Endothelial cell of umbilical vein (primary cell): Measurements from ENCODE around the gene PSME3. TPM values are rescaled to one million over a fixed set of nuclear protein-coding genes. Genes with fewer than 3 reads are reported as not detected.

ENCODE experiments used
- BruUV-seq: library from RNA; stranded (reverse); fragments of 400-500 nt; replicated peaks from 2 replicates; lab custom pipeline; 2021; lab: Mats Ljungman, UMichigan
- CTCF ChIA-PET: fragments of 300-600, 350-600 bp; sonication (Branson Sonifier 250); formaldehyde crosslinking; loops from one replicate; lab custom pipeline; 2021; ENCODE audit warnings: antibody characterized with exemption, inconsistent platforms; lab: Charles Lee
- POLR2A ChIA-PET: fragments of 300-600, 350-600 bp; sonication (Branson Sonifier 250); formaldehyde crosslinking; loops from one replicate; lab custom pipeline; 2021; ENCODE audit warnings: antibody characterized with exemption, inconsistent platforms; lab: Charles Lee
- DNase-seq: peaks from one replicate; pipeline ENCODE4 v3.0.0-alpha.2; 2011; ENCODE audit warnings: low read depth, low spot score
- FAIRE-seq: peaks from 2 replicates; lab custom pipeline; 2011; peaks lifted over from hg19 to GRCh38; lab: Jason Lieb, UNC
- H2AFZ ChIP-seq: 2 replicates; pipeline ENCODE4 v1.6.0; 2012; ENCODE audit warnings: low read depth, low read length, control low read depth, inconsistent platforms
- H3K27ac ChIP-seq: 2 replicates; pipeline ENCODE4 v1.5.1; 2011; ENCODE audit warnings: low read depth, mild to moderate bottlenecking, control low read depth, low read length, moderate library complexity; ENCODE audit not compliant: insufficient read depth
- H3K27me3 ChIP-seq, 2 experiments: 2 replicates each; pipeline versions ENCODE4 v1.6.0 to v1.6.1; 2011; ENCODE audit warnings: low read length in 2 of 2, mixed read lengths in 1 of 2; ENCODE audit not compliant: control insufficient read depth in 2 of 2, insufficient read depth in 2 of 2
- H3K36me3 ChIP-seq, 2 experiments: 2 replicates in 1 of 2; 3 replicates in 1 of 2; pipeline ENCODE4 v1.5.1; 2011; ENCODE audit warnings: low read length in 2 of 2, mild to moderate bottlenecking in 1 of 2, moderate library complexity in 1 of 2; ENCODE audit not compliant: control insufficient read depth in 2 of 2, insufficient read depth in 2 of 2; ENCODE audit errors: extremely low read depth in 1 of 2
- H3K4me1 ChIP-seq: 3 replicates; pipeline ENCODE4 v1.5.1; 2011; ENCODE audit warnings: mild to moderate bottlenecking, low read length; ENCODE audit not compliant: control insufficient read depth, insufficient read depth; ENCODE audit errors: extremely low read depth
- H3K4me2 ChIP-seq: 2 replicates; pipeline ENCODE4 v1.6.1; 2011; ENCODE audit warnings: low read length, control low read depth, mixed read lengths; ENCODE audit not compliant: insufficient read depth
- H3K4me3 ChIP-seq, 3 experiments: fragments of 200-600 bp in 1 of 3; sonication (generic), shearing (Covaris generic) in 1 of 3; replicated peaks in 1 of 3; 2 replicates each; pipeline ENCODE4 v1.5.1; 2011 to 2016; ENCODE audit warnings: control low read depth in 3 of 3, low read length in 3 of 3, mild to moderate bottlenecking in 2 of 3, inconsistent platforms in 1 of 3, low read depth in 1 of 3, moderate library complexity in 1 of 3; ENCODE audit not compliant: insufficient read depth in 1 of 3
- H3K79me2 ChIP-seq: 2 replicates; pipeline ENCODE4 v1.6.0; 2012; ENCODE audit warnings: low read length, inconsistent platforms; ENCODE audit not compliant: control insufficient read depth, insufficient read depth
- H3K9ac ChIP-seq: replicated peaks from 2 replicates; pipeline ENCODE3; 2011; ENCODE audit warnings: low read length, control low read depth; ENCODE audit not compliant: insufficient read depth; ENCODE audit errors: extremely low read depth
- H3K9me1 ChIP-seq: replicated peaks from 3 replicates; pipeline ENCODE4 v1.6.0; 2011; ENCODE audit warnings: mild to moderate bottlenecking, low read length; ENCODE audit not compliant: control insufficient read depth, insufficient read depth; ENCODE audit errors: extremely low read depth
- H3K9me3 ChIP-seq: replicated peaks from 2 replicates; pipeline ENCODE4 v1.5.1; 2012; ENCODE audit warnings: low read length, inconsistent platforms; ENCODE audit not compliant: control insufficient read depth, insufficient read depth
- H4K20me1 ChIP-seq: replicated peaks from 2 replicates; pipeline ENCODE3; 2011; ENCODE audit warnings: mild to moderate bottlenecking, low read length; ENCODE audit not compliant: control insufficient read depth, insufficient read depth; ENCODE audit errors: extremely low read depth
- CTCF ChIP-seq, 2 donors: IDR thresholded peaks; 1 replicate in 1 of 2; 2 replicates in 1 of 2; pipeline ENCODE4 v1.5.1; 2011; ENCODE audit warnings: low read length in 2 of 2, mild to moderate bottlenecking in 2 of 2, moderate library complexity in 2 of 2, control low read depth in 1 of 2, inconsistent platforms in 1 of 2, low read depth in 1 of 2; ENCODE audit not compliant: insufficient read depth in 1 of 2; ENCODE audit errors: extremely low read depth in 1 of 2
- EZH2 ChIP-seq: IDR thresholded peaks from 2 replicates; pipeline ENCODE4 v1.6.1; 2012; ENCODE audit warnings: borderline replicate concordance, low read depth, mild to moderate bottlenecking, moderate library complexity, low read length, inconsistent platforms; ENCODE audit not compliant: severe bottlenecking
- FOS ChIP-seq: IDR thresholded peaks from 2 replicates; pipeline ENCODE4 v1.6.1; 2011; ENCODE audit warnings: mild to moderate bottlenecking, low read length, moderate library complexity, borderline replicate concordance; ENCODE audit not compliant: insufficient read depth
- GATA2 ChIP-seq: IDR thresholded peaks from 2 replicates; pipeline ENCODE4 v1.7.0; 2011; ENCODE audit warnings: low read depth, mild to moderate bottlenecking, moderate library complexity, mixed read lengths, low read length; ENCODE audit not compliant: insufficient read length, insufficient read depth
- JUN ChIP-seq: IDR thresholded peaks from 2 replicates; pipeline ENCODE4 v1.6.1; 2011; ENCODE audit warnings: borderline replicate concordance, low read depth; ENCODE audit not compliant: insufficient read length, insufficient read depth
- MAX ChIP-seq: IDR thresholded peaks from 2 replicates; pipeline ENCODE4 v1.6.1; 2011; ENCODE audit not compliant: insufficient read depth, insufficient read length
- MYC ChIP-seq: IDR thresholded peaks from one replicate; pipeline ENCODE4 v1.6.1; 2011; ENCODE audit warnings: mild to moderate bottlenecking, low read depth, low read length
- POLR2A ChIP-seq: IDR thresholded peaks from 2 replicates; pipeline ENCODE4 v1.6.1; 2012; ENCODE audit warnings: low read depth, mild to moderate bottlenecking, control low read depth, low read length
- POLR2AphosphoS5 ChIP-seq: IDR thresholded peaks from 2 replicates; pipeline ENCODE4 v1.6.1; 2012; ENCODE audit warnings: low read depth, mild to moderate bottlenecking, control low read depth, low read length, moderate library complexity; ENCODE audit not compliant: insufficient read depth
- dilution Hi-C: fragments of 300-500 bp; cut with MboI; formaldehyde crosslinking; loops from one replicate; pipeline ENCODE4 v1.15.0; 2019; ENCODE audit warnings: low sequenced_read_pairs; ENCODE audit not compliant: extremely low pct_ligation_motif_present
- intact Hi-C: fragments of 100-400 bp; cut with micrococcal nuclease; formaldehyde crosslinking; loops from one replicate; pipeline ENCODE4 v1.10.0; 2022
- polyA plus RNA-seq, 4 experiments: library from polyadenylated mRNA; depleted of rRNA in 3 of 4; stranded (reverse) in 3 of 4; unstranded in 1 of 4; fragments of >200 nt; gene quantifications; 2 replicates each; pipeline versions ENCODE4 v1.2.1 to v1.2.3, GENCODE V29; 2011 to 2012; ENCODE audit warnings: missing spikeins in 1 of 4
- total RNA-seq: library from RNA; stranded (reverse); gene quantifications from 2 replicates; pipeline ENCODE4 v1.2.3, GENCODE V29; 2021

The PSME3 gene
- total and polyA plus RNA-seq, 2 donors (not counting 3 experiments of a cell fraction or from before 2014, with no cell fraction given), result 98.4 to 126 TPM

- Histone ChIP-seq H3K27ac (no peak overlapping the region), H3K4me1 (no peaks in the 10 kb centered on the region), H3K36me3 (no peaks in the 10 kb centered on the region), H2AFZ (no peak overlapping the region), H3K79me2 (no peaks in the 10 kb centered on the region), H3K4me3 (no peak overlapping the region), H3K27me3 (peaks cover 0 to 1% of the 10 kb centered on the region in 2 experiments), H3K9me3 (no peaks in the 10 kb centered on the region), H4K20me1 (no peaks in the 10 kb centered on the region), H3K9me1 (no peaks in the 10 kb centered on the region), H3K9ac (no peak overlapping the region), H3K4me2 (no peak overlapping the region)
- FAIRE-seq (no peak), DNase-seq (no peak)
- intact Hi-C loops, result no loop called here
- POLR2A ChIA-PET, result no interaction called here
- TF ChIP-seq JUN, result no peak
- TF ChIP-seq GATA2, result no peak
- TF ChIP-seq MAX, result no peak
- no peak for TF ChIP-seq EZH2
- TF ChIP-seq CTCF (IDR thresholded peaks at IDR 0.05; ENCODE audit: extremely low read depth in 1 of 2, insufficient read depth in 1 of 2, low read depth in 1 of 2, low read length in 2 of 2), result no peak
- no peak for TF ChIP-seq FOS
- no peak for TF ChIP-seq POLR2A
- TF ChIP-seq MYC, result no peak
- TF ChIP-seq POLR2AphosphoS5, result no peak
- CTCF ChIA-PET, result no interaction called here
- BruUV-seq, result no TSS peak
- dilution Hi-C loops, result no loop called here
These were observed 38.5 kb downstream of the PSME3 start for GRCh38 chr17:42871647-42872046.
